ENCODE results near the gene ZFP69B. TPM values are rescaled to one million over a fixed set of nuclear protein-coding genes. Genes with fewer than 3 reads are reported as not detected.
"Not testable (repeated sequence)": the region's sequence is repeated elsewhere in the genome, so short reads cannot be mapped to it uniquely, and the experiment has no call there.

The ZFP69B gene
- total and polyA plus RNA-seq, 2 donors: 0.89 to 6.6 TPM

DNA sequence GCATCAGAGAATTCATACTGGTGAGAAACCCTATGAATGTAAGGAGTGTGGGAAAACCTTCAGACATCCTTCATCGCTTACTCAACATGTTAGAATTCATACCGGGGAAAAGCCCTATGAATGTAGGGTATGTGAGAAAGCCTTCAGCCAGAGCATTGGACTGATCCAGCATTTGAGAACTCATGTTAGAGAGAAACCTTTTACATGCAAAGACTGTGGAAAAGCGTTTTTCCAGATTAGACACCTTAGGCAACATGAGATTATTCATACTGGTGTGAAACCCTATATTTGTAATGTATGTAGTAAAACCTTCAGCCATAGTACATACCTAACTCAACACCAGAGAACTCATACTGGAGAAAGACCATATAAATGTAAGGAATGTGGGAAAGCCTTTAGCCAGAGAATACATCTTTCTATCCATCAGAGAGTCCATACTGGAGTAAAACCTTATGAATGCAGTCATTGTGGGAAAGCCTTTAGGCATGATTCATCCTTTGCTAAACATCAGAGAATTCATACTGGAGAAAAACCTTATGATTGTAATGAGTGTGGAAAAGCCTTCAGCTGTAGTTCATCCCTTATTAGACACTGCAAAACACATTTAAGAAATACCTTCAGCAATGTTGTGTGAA is 12.8 kb downstream of the ZFP69B start:
- DNase-seq (ENCODE audit: extremely low spot score): no peak
- H3K4me3 ChIP-seq (ENCODE audit: low read depth, low read length): no peak overlapping the region
- H3K36me3 ChIP-seq (ENCODE audit: insufficient read depth): peaks cover 6% of the 10 kb centered on the region
- no peaks in the 10 kb centered on the region for H3K4me1 ChIP-seq (ENCODE audit: insufficient read depth)
- WGBS: 96% methylated on average over 3 of the region's 3 CpGs
- H3K27ac ChIP-seq (ENCODE audit: low read depth): no peak overlapping the region

- WGBS: 97% methylated on average over 2 of the region's 2 CpGs
Measured at GRCh38 chr1:40469327-40469726, 19.1 kb downstream of the ZFP69B start.

DNA sequence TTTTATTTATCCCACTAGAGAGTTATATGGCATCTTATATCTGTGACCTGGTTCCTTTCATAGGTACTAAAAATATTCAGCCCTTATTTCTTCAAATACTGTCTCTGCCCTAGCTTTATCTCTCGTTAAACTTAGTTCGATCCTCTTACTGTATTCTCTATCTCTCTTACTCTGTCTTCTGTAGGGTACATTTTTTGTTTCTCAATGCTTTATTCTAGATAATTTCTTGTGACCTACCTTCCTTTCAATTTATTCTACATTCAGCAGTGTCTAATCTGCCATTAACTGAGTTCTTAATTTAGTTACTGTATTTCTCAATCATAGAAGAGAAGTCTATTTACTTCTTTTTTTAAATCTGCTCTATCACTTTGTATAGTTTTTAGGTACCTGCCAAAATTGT is 25.0 kb downstream of the ZFP69B start:
- 96% methylated on average over 2 of the region's 2 CpGs for WGBS
- H3K4me3 ChIP-seq (ENCODE audit: low read depth, low read length): no peak overlapping the region
- H3K4me1 ChIP-seq (ENCODE audit: insufficient read depth): no peaks in the 10 kb centered on the region
- H3K36me3 ChIP-seq (ENCODE audit: insufficient read depth): no peaks in the 10 kb centered on the region
- DNase-seq (ENCODE audit: extremely low spot score): no peak
- no peak overlapping the region for H3K27ac ChIP-seq (ENCODE audit: low read depth)

More at GRCh38 chr1:40469327-40469726, 19.1 kb downstream of the ZFP69B start:
- Histone ChIP-seq H3K4me3 (ENCODE audit: low read depth, low read length) (no peak overlapping the region), H3K27ac (ENCODE audit: low read depth) (no peak overlapping the region), H3K36me3 (ENCODE audit: insufficient read depth) (no peaks in the 10 kb centered on the region), H3K4me1 (ENCODE audit: insufficient read depth) (no peaks in the 10 kb centered on the region)
- DNase-seq (ENCODE audit: extremely low spot score): no peak

- under 1% methylated on average over 65 of the region's 65 CpGs for WGBS
- Histone ChIP-seq H3K36me3 (ENCODE audit: insufficient read depth) (peaks cover 2% of the 10 kb centered on the region), H3K27ac (ENCODE audit: low read depth) (no peak within 1 kb of the TSS), H3K4me1 (ENCODE audit: insufficient read depth) (no peaks in the 10 kb centered on the region), H3K4me3 (ENCODE audit: low read depth, low read length) (peak within 1 kb of the TSS; percentile 59)
- DNase-seq (ENCODE audit: extremely low spot score): no peak
Measured at GRCh38 chr1:40476924-40477677, 26.8 kb downstream of the ZFP69B start, which contains the start of gene ZFP69. Gene ZFP69 (plus strand): TSS chr1:40477290. CDS start chr1:40479362, 2,072 bp downstream.

DNA sequence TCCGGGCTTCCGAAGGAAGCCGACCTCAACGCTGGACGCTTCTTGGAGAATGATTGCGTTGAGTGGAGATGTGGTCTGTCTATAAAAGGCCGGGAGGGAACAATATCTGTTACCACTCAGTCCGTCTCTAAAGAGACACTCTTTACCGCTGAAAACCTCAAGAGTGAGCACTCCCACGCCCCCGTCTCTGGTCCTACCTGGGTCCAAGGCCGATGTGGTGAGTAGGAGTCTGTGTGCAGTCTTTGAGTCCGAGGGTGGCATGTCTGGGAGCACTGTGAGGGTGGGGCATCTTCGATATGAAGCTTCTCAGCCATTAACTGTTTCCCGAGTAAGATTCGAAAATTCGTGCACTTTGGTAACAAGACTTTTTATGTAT is 27.4 kb downstream of the ZFP69B start:
- peak overlapping the region; percentile 59 for H3K4me3 ChIP-seq (ENCODE audit: low read depth, low read length)
- H3K4me1 ChIP-seq (ENCODE audit: insufficient read depth): no peaks in the 10 kb centered on the region
- peaks cover 2% of the 10 kb centered on the region for H3K36me3 ChIP-seq (ENCODE audit: insufficient read depth)
- DNase-seq (ENCODE audit: extremely low spot score): no peak
- H3K27ac ChIP-seq (ENCODE audit: low read depth): no peak overlapping the region
- WGBS: 1% methylated on average over 17 of the region's 17 CpGs

DNA sequence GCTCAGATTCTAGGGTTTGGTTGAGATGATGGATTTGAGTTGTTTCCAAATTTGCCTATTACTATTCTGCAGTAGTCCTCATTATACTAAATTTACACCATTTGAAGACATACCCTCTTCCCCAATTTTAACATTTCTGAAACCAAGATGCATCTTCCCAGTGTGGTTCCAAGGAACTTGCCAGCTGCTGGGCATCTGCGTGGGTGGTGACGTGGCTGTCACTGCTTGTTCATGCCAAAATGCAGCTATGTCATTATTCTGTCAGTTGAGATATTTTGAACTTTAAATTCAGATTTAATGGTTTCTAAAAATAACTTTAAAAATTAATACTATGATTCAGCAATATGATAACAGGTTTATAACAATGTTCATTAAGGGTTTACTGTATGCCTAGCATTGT is 28.0 kb downstream of the ZFP69B start:
- 45% methylated on average over 2 of the region's 2 CpGs for WGBS
- peaks cover 2% of the 10 kb centered on the region for H3K36me3 ChIP-seq (ENCODE audit: insufficient read depth)
- no peak for DNase-seq (ENCODE audit: extremely low spot score)
- H3K27ac ChIP-seq (ENCODE audit: low read depth): no peak overlapping the region
- peak overlapping the region; percentile 59 for H3K4me3 ChIP-seq (ENCODE audit: low read depth, low read length)
- H3K4me1 ChIP-seq (ENCODE audit: insufficient read depth): no peaks in the 10 kb centered on the region

- DNase-seq (ENCODE audit: extremely low spot score): no peak
- Histone ChIP-seq H3K4me3 (ENCODE audit: low read depth, low read length) (no peak overlapping the region), H3K36me3 (ENCODE audit: insufficient read depth) (peaks cover 2% of the 10 kb centered on the region), H3K4me1 (ENCODE audit: insufficient read depth) (no peaks in the 10 kb centered on the region), H3K27ac (ENCODE audit: low read depth) (no peak overlapping the region)
- WGBS: 89% methylated on average over 4 of the region's 4 CpGs
Measured at GRCh38 chr1:40479156-40479555, 28.9 kb downstream of the ZFP69B start.

GRCh38 chr1:40495315-40495903 is 45.1 kb downstream of the ZFP69B start:
- peaks cover 6% of the 10 kb centered on the region for H3K36me3 ChIP-seq (ENCODE audit: insufficient read depth)
- no peak overlapping the region for H3K27ac ChIP-seq (ENCODE audit: low read depth)
- no peak overlapping the region for H3K4me3 ChIP-seq (ENCODE audit: low read depth, low read length)
- WGBS: 99% methylated on average over 4 of the region's 4 CpGs
- no peak for DNase-seq (ENCODE audit: extremely low spot score)
- H3K4me1 ChIP-seq (ENCODE audit: insufficient read depth): no peaks in the 10 kb centered on the region

DNA sequence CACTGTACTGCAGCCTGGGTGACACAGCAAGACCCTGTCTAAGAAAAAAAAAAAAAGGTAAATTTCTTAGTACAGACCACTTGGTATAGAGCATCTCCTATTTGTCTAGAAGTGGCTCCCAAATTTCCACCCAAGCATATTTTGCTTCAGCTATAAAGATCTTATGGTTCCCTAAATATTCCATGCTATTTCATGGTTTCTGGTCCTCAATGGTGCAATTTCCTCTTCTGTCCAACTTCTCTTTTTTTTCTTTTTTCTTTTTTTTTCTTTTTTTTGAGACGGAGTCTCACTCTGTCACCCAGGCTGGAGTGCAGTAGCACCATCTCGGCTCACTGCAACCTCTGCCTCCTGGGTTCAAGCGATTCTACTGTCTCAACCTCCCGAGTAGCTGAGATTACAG is 52.4 kb downstream of the ZFP69B start:
- WGBS: 96% methylated on average over 4 of the region's 4 CpGs
- H3K4me1 ChIP-seq (ENCODE audit: insufficient read depth); H3K4me3 ChIP-seq (ENCODE audit: low read depth, low read length); H3K36me3 ChIP-seq (ENCODE audit: insufficient read depth); H3K27ac ChIP-seq (ENCODE audit: low read depth); DNase-seq (ENCODE audit: extremely low spot score): not testable (repeated sequence)

DNA sequence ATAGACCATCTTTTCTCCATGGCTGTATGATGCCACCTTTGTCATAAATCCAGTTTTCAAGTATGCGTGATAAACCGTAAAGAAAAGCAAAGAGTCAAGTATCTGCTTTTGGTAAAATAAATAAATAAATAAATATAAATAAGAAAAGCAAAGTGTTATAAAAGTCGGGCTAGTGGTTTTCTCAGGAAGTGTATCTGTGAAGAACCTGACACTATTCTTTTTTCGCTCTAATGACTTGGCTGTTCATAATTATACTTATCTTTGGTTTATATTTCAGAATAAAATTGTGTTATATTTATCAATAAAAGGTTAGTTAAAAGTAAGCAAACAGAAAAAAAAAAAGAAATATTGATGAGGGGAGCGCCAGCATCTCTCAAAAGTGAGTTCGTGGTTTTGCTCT is 57.7 kb downstream of the ZFP69B start:
- Histone ChIP-seq H3K4me1 (ENCODE audit: insufficient read depth) (no peaks in the 10 kb centered on the region), H3K4me3 (ENCODE audit: low read depth, low read length) (peak overlapping the region; percentile 81), H3K27ac (ENCODE audit: low read depth) (no peak overlapping the region), H3K36me3 (ENCODE audit: insufficient read depth) (no peaks in the 10 kb centered on the region)
- no peak for DNase-seq (ENCODE audit: extremely low spot score)
- WGBS: 60% methylated on average over 6 of the region's 6 CpGs

DNA sequence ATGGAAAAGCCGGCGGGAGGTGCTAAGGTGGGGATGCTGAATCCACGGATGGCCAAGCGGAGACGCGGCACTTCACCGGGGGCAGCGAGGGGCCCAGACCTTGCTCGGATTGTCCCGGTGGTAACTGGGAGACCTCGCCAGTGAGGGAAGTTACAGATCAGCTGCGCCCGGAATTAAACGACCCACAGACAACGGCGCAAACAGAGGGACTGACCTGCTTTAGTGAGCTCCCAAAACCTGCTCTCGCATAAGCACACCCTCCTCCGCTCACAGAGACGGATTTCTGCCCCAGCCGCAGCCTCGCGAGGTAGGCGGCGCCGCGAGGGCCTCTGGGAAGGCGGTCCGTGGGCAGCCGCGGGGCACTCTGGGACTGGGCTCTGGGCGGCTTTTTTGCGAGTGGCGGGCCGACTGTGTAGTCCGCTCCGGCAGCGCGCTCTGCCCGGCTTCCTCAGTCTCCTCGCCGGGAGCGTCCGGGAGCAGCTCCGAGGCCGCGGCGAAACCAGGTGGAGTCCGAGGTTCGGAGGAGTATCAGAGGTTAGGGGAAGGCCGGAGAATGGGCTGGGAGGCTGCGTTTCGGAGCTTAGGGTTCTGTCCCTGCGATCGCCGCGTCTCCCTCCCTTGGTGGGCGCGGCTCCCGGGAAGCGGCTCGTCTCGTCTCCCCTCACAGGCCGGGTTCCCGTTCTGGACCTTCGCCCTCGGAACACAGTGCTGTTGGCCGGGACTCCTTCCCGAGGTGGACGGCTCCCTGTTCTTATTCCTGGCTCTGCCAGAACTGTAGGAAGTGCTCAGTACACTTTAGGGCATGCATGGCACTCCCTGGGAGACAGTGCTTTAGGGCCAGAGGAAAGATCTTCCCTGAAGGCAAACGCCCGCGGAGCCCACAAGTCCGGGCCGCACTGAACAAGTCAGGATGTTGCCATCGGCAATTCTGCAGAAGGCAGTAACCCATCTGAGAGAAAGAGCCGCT is 58.4 kb downstream of the ZFP69B start, which contains the start of gene EXO5:
EXO5 (plus strand) TSS at position 393 of the 967 bp plus-strand sequence. CDS start 5,778 bp downstream, outside the sequence.
- Histone ChIP-seq H3K27ac (ENCODE audit: low read depth) (peak within 1 kb of the TSS; percentile 73), H3K36me3 (ENCODE audit: insufficient read depth) (no peaks in the 10 kb centered on the region), H3K4me1 (ENCODE audit: insufficient read depth) (no peaks in the 10 kb centered on the region), H3K4me3 (ENCODE audit: low read depth, low read length) (peak within 1 kb of the TSS; percentile 81)
- DNase-seq (ENCODE audit: extremely low spot score): peak; percentile 20
- WGBS: under 1% methylated on average over 76 of the region's 76 CpGs
